ENCODE measurements around the gene RNF149.

RNF149 gene

GRCh38 chr2:101311696-101312017 is 3.2 kb upstream of the RNF149 start:
- H3K27me3 Mint-ChIP-seq: no peaks in the 10 kb centered on the region
- H3K4me1 Mint-ChIP-seq (ENCODE audit: low read depth): peaks cover 36% of the 10 kb centered on the region
- no peak overlapping the region for H3K4me3 Mint-ChIP-seq
- intact Hi-C loops (cut with micrococcal nuclease): no loop called here
- peaks cover 16% of the 10 kb centered on the region for H3K36me3 Mint-ChIP-seq (ENCODE audit: low read depth)
- peak overlapping the region; percentile 87 for H3K27ac Mint-ChIP-seq
- H3K9me3 Mint-ChIP-seq: no peaks in the 10 kb centered on the region

DNA sequence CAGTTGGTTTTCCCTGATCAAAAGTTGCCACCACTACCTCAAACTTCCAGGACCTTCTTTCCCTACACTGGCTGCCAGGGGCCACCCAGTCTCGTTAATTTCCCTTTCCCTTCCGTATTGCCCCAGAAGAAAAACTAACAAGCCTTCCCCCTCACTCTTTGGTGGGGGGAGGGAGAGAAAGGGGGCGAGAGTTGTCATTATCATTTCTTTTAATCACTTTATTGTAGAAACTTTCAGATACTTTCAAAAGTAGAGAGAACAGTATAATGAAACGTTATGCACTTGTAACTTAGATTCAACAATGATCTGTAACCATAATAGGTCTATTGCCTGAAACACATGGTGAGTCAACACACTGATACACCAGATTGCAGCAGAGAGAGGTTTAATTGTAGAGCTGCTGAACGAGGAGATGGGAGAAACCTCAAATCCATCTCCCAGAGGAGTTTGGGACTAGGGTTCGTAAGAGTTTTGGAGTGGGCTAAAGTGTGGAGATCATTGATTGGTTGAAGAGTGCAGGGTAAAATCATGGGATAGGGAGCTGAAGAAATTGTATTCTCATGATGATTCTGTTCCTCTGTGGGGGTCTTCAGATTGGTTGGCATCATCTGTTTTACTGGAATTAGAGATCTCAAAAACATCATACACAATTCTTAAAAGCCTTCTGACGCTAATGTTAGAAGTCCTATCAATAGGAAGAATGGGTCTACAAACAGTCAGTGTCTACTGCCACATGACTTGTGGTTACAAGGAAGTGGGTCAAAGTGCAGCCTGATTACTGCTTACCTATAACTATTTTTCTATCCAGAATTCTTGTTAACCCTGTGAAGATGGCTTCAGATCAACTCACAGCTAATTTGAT is 2.6 kb upstream of the RNF149 start:
- Mint-ChIP-seq H3K4me3 (no peak overlapping the region), H3K36me3 (ENCODE audit: low read depth) (peaks cover 20% of the 10 kb centered on the region), H3K27ac (peak overlapping the region; percentile 87), H3K4me1 (ENCODE audit: low read depth) (peaks cover 38% of the 10 kb centered on the region), H3K9me3 (no peaks in the 10 kb centered on the region), H3K27me3 (no peaks in the 10 kb centered on the region)
- intact Hi-C loops (cut with micrococcal nuclease): no loop called here

DNA sequence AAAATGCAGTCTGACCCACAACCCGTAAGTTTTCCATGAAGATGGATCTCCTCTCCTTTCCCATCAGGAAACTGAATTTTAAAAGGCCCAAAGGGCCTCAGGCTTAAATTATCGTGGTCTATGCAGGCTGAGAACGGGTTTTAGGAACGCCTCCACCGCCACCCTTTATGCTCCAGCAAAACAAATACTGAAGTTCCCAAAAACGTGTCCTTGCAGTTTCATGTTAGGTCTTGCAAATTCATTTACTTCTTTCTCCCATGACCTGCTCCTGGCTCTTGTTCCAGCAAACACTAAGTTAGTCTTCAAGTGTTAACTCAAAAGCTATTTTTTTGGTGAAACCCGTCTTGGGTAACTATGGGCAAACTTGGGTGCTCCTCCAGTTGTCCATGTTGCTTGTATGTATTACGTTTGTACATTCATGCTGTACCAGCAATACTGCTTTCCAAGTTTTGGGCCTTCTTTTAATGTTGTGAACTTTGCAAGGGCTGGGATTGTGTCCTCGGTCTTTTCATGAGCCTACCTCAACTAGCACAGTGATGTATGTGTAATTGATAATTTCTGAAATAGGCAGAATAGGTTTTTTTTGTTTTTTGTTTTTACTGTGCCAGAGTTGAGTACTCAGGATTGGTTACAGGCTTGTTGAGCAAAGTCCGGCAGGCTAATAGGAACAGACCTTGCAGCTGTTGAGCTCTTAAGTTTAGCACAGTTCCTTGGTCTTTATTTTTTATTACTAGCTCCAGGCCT is 1.8 kb upstream of the RNF149 start:
- Mint-ChIP-seq H3K27me3 (no peaks in the 10 kb centered on the region), H3K9me3 (no peaks in the 10 kb centered on the region), H3K27ac (peak overlapping the region; percentile 87), H3K4me3 (peak overlapping the region; percentile 32), H3K4me1 (ENCODE audit: low read depth) (peaks cover 46% of the 10 kb centered on the region), H3K36me3 (ENCODE audit: low read depth) (peaks cover 26% of the 10 kb centered on the region)
- intact Hi-C loops (cut with micrococcal nuclease): no loop called here

GRCh38 chr2:101307950-101308431 is 510 bp downstream of the RNF149 start:
- peaks cover 39% of the 10 kb centered on the region for H3K36me3 Mint-ChIP-seq (ENCODE audit: low read depth)
- no peaks in the 10 kb centered on the region for H3K9me3 Mint-ChIP-seq
- H3K27ac Mint-ChIP-seq: peak overlapping the region; percentile 87
- H3K4me1 Mint-ChIP-seq (ENCODE audit: low read depth): peaks cover 57% of the 10 kb centered on the region
- H3K4me3 Mint-ChIP-seq: peak overlapping the region; percentile 85
- intact Hi-C loops (cut with micrococcal nuclease): loop anchor here (5.0 kb wide), 1 partner anchor 34 kb away; no protein-coding TSS in a partner anchor
- H3K27me3 Mint-ChIP-seq: no peaks in the 10 kb centered on the region

- peak overlapping the region; percentile 87 for H3K27ac Mint-ChIP-seq
- H3K4me3 Mint-ChIP-seq: peak overlapping the region; percentile 85
- H3K4me1 Mint-ChIP-seq (ENCODE audit: low read depth): peaks cover 62% of the 10 kb centered on the region
- H3K27me3 Mint-ChIP-seq: no peaks in the 10 kb centered on the region
- intact Hi-C loops (cut with micrococcal nuclease): loop anchor here (5.0 kb wide), 1 partner anchor 35 kb away; no protein-coding TSS in a partner anchor
- H3K36me3 Mint-ChIP-seq (ENCODE audit: low read depth): peaks cover 43% of the 10 kb centered on the region
- H3K9me3 Mint-ChIP-seq: no peaks in the 10 kb centered on the region
Measured at GRCh38 chr2:101307503-101307902, 998 bp downstream of the RNF149 start.

DNA sequence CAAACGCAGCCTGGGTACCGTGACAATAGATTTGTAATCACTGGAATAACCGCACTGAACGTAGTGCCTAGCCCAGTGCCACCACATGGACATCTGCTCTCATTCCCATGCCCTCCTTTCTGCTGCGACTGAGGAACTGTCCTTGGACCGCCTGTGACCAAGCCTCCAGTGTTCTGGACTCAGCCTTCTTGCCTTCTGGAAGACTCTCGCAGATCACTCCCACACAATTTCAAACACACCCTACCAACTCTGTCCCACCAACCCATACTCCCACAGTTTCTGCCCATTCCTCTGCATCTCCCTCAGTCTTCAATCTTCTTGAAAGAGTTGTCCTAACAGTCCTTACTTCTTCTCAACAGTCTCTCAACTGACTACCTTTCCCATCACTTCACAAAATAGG is 2.1 kb downstream of the RNF149 start:
- peaks cover 54% of the 10 kb centered on the region for H3K36me3 Mint-ChIP-seq (ENCODE audit: low read depth)
- intact Hi-C loops (cut with micrococcal nuclease): loop anchor here (1.0 to 5.0 kb wide), 2 partner anchors 36 to 53 kb away; no protein-coding TSS in a partner anchor
- peaks cover 69% of the 10 kb centered on the region for H3K4me1 Mint-ChIP-seq (ENCODE audit: low read depth)
- H3K27ac Mint-ChIP-seq: peak overlapping the region; percentile 87
- H3K9me3 Mint-ChIP-seq: no peaks in the 10 kb centered on the region
- no peaks in the 10 kb centered on the region for H3K27me3 Mint-ChIP-seq
- H3K4me3 Mint-ChIP-seq: peak overlapping the region; percentile 85

DNA sequence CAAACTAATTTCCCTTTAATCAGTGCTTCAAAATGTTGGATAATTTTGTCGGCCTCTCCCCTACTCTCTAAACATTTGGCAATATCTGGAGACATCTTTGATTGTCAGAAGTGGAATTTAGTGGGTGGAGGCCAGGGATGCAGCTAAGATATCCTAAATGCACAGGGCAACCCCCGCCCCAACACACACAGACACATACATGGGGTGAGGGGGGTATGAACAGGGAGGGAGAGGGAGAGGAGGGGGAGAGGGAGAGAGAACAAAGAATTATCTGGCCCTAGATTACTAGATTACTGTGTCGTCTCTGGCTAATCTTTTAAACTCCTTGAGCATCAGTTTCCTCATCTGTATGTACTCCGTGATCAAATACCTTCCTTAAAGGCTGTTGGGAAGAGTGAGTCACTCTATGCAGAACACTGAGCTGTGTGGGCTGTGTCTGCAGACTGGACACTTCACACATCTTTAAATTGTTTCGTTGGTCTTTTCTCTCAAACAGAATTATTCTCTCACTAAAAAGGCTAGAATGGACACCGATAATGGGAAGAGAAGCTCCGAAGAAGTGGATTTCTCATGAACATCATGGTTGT is 2.9 kb downstream of the RNF149 start:
- Mint-ChIP-seq H3K9me3 (no peaks in the 10 kb centered on the region), H3K27me3 (no peaks in the 10 kb centered on the region), H3K4me3 (peak overlapping the region; percentile 39), H3K27ac (peak overlapping the region; percentile 57), H3K36me3 (ENCODE audit: low read depth) (peaks cover 57% of the 10 kb centered on the region), H3K4me1 (ENCODE audit: low read depth) (peaks cover 69% of the 10 kb centered on the region)
- intact Hi-C loops (cut with micrococcal nuclease): loop anchor here (1.0 to 5.0 kb wide), 2 partner anchors 37 to 52 kb away; no protein-coding TSS in a partner anchor

DNA sequence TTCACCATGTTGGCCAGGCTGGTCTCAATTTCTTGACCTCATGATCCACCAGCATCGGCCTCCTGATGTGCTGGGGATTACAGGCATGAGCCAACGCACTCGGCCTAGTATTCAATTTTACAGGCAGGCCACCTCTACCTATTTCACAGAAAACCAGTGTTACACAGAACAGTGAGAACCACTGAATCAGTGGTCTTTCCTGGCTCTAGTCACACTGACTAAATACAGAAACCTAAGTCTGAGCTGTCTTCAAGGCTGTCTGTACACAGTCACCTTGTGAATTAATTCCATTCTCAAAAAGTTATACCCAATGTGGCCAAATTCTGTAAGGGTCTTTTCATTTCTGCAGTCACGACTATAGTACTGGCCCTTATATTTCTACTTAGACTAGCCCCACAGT is 3.5 kb downstream of the RNF149 start:
- H3K4me3 Mint-ChIP-seq: no peak overlapping the region
- H3K36me3 Mint-ChIP-seq (ENCODE audit: low read depth): peaks cover 59% of the 10 kb centered on the region
- H3K9me3 Mint-ChIP-seq: no peaks in the 10 kb centered on the region
- H3K27ac Mint-ChIP-seq: peak overlapping the region; percentile 57
- no peaks in the 10 kb centered on the region for H3K27me3 Mint-ChIP-seq
- intact Hi-C loops (cut with micrococcal nuclease): loop anchor here (5.0 kb wide), 1 partner anchor 37 kb away; no protein-coding TSS in a partner anchor
- H3K4me1 Mint-ChIP-seq (ENCODE audit: low read depth): peaks cover 69% of the 10 kb centered on the region

DNA sequence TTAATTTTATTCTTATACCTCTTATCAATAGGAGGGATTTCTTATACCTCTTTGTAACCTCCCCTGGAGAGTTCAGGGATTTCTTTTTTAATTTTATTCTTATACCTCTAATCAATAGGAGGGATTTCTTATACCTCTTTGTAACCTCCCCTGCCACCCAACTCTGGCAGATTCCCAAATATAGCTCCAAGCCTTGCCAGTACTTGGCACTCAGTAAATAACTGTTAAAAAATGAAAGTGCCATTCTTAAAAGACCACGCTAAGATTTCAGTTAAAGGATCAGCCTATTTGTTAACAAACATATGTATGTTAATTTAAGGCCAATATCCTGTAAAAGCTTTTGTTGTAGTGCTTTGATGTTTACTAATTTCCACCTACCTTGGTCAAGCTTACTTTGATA is 4.8 kb downstream of the RNF149 start:
- no peak overlapping the region for H3K4me3 Mint-ChIP-seq

GRCh38 chr2:101302016-101302415 is 6.5 kb downstream of the RNF149 start:
- Mint-ChIP-seq H3K4me1 (ENCODE audit: low read depth) (peaks cover 74% of the 10 kb centered on the region), H3K36me3 (ENCODE audit: low read depth) (peaks cover 67% of the 10 kb centered on the region), H3K4me3 (no peak overlapping the region), H3K27me3 (no peaks in the 10 kb centered on the region), H3K27ac (peak overlapping the region; percentile 16), H3K9me3 (no peaks in the 10 kb centered on the region)
- intact Hi-C loops (cut with micrococcal nuclease): no loop called here

More for the DNA sequence above, 4.8 kb downstream of the RNF149 start:
- no peaks in the 10 kb centered on the region for H3K9me3 Mint-ChIP-seq
- intact Hi-C loops (cut with micrococcal nuclease): no loop called here
- peaks cover 70% of the 10 kb centered on the region for H3K36me3 Mint-ChIP-seq (ENCODE audit: low read depth)
- H3K27ac Mint-ChIP-seq: no peak overlapping the region
- H3K4me1 Mint-ChIP-seq (ENCODE audit: low read depth): peaks cover 70% of the 10 kb centered on the region
- H3K27me3 Mint-ChIP-seq: no peaks in the 10 kb centered on the region

- H3K4me1 Mint-ChIP-seq (ENCODE audit: low read depth): peaks cover 66% of the 10 kb centered on the region
- H3K4me3 Mint-ChIP-seq: no peak overlapping the region
- intact Hi-C loops (cut with micrococcal nuclease): no loop called here
- no peak overlapping the region for H3K27ac Mint-ChIP-seq
- H3K36me3 Mint-ChIP-seq (ENCODE audit: low read depth): peaks cover 64% of the 10 kb centered on the region
- H3K27me3 Mint-ChIP-seq: no peaks in the 10 kb centered on the region
- H3K9me3 Mint-ChIP-seq: no peaks in the 10 kb centered on the region
Measured at GRCh38 chr2:101300836-101301235, 7.7 kb downstream of the RNF149 start.

- Mint-ChIP-seq H3K9me3 (no peaks in the 10 kb centered on the region), H3K4me3 (no peak overlapping the region), H3K36me3 (ENCODE audit: low read depth) (peaks cover 57% of the 10 kb centered on the region), H3K4me1 (ENCODE audit: low read depth) (peaks cover 61% of the 10 kb centered on the region), H3K27ac (no peak overlapping the region), H3K27me3 (no peaks in the 10 kb centered on the region)
- intact Hi-C loops (cut with micrococcal nuclease): no loop called here
Measured at GRCh38 chr2:101300164-101300563, 8.3 kb downstream of the RNF149 start.

DNA sequence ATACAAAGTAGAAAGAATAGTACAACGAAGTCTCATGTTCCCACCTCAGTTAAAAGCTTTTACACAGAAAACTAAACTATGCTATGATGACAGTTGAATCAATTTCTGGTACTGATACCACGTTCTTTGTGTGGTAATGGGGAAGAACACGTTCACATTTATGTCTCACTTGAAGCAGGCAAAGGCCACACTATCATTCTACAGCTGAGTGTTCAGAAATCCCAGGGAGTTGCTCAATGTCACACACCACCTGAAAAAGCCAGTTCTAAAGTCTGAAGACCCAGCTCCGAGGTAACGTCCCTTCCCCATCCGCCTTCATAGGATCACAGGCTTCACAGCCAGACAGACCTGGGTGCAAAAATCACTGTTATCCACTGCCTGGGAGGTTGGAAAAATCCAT is 8.9 kb downstream of the RNF149 start:
- no peaks in the 10 kb centered on the region for H3K9me3 Mint-ChIP-seq
- no peak overlapping the region for H3K4me3 Mint-ChIP-seq
- peaks cover 58% of the 10 kb centered on the region for H3K36me3 Mint-ChIP-seq (ENCODE audit: low read depth)
- intact Hi-C loops (cut with micrococcal nuclease): no loop called here
- H3K4me1 Mint-ChIP-seq (ENCODE audit: low read depth): peaks cover 59% of the 10 kb centered on the region
- H3K27me3 Mint-ChIP-seq: no peaks in the 10 kb centered on the region
- no peak overlapping the region for H3K27ac Mint-ChIP-seq

- intact Hi-C loops (cut with micrococcal nuclease): no loop called here
- Mint-ChIP-seq H3K36me3 (ENCODE audit: low read depth) (peaks cover 66% of the 10 kb centered on the region), H3K9me3 (no peaks in the 10 kb centered on the region), H3K27ac (no peak overlapping the region), H3K4me3 (no peak overlapping the region), H3K27me3 (no peaks in the 10 kb centered on the region), H3K4me1 (ENCODE audit: low read depth) (peaks cover 45% of the 10 kb centered on the region)
Measured at GRCh38 chr2:101297383-101297782, 11.1 kb downstream of the RNF149 start.

Measured in dendritic cell treated with granulocyte-macrophage colony-stimulating factor and Interleukin-4, amounts not matched to agents 40 ng/mL and 50 ng/mL, for 4 days (primary cell).